Calu3 (cell line): ENCODE results near the gene ASMTL. TPM values are rescaled to one million over a fixed set of nuclear protein-coding genes. Genes with fewer than 3 reads are reported as not detected.

Experiments used
- BruUV-seq: library from RNA; stranded (reverse); fragments of 400-500 nt; replicated peaks from 2 replicates; lab custom pipeline; 2021; lab: Mats Ljungman, UMichigan
- CTCF ChIA-PET: fragments of 300-600 bp; sonication (Branson Sonifier 250); formaldehyde crosslinking; loops from one replicate; lab custom pipeline; 2022; ENCODE audit warnings: antibody characterized with exemption; lab: Charles Lee
- DNase-seq: peaks from one replicate; pipeline ENCODE4 v3.0.0; 2022
- H3K27ac Mint-ChIP-seq: one replicate; pipeline ENCODE4 v1.8.0; 2022; ENCODE audit warnings: mixed read lengths; ENCODE audit not compliant: unreplicated experiment
- H3K27me3 Mint-ChIP-seq: one replicate; pipeline ENCODE4 v1.8.0; 2022; ENCODE audit warnings: mixed read lengths; ENCODE audit not compliant: unreplicated experiment
- H3K36me3 Mint-ChIP-seq: one replicate; pipeline ENCODE4 v1.8.0; 2022; ENCODE audit warnings: mild to moderate bottlenecking, moderate library complexity, mixed read lengths; ENCODE audit not compliant: insufficient read depth, unreplicated experiment
- H3K4me1 Mint-ChIP-seq: one replicate; pipeline ENCODE4 v1.8.0; 2022; ENCODE audit warnings: mild to moderate bottlenecking, low read depth, mixed read lengths; ENCODE audit not compliant: unreplicated experiment
- H3K4me3 Mint-ChIP-seq: one replicate; pipeline ENCODE4 v1.8.0; 2022; ENCODE audit warnings: mild to moderate bottlenecking, low read depth, moderate library complexity, mixed read lengths; ENCODE audit not compliant: unreplicated experiment
- H3K9me3 Mint-ChIP-seq: one replicate; pipeline ENCODE4 v1.8.0; 2022; ENCODE audit warnings: low read depth, mixed read lengths; ENCODE audit not compliant: unreplicated experiment
- CTCF ChIP-seq: fragments of 200-600 bp; IDR thresholded peaks from one replicate; pipeline ENCODE4 v1.8.0; 2022; ENCODE audit warnings: antibody characterized with exemption; ENCODE audit not compliant: unreplicated experiment
- intact Hi-C: fragments of 100-400 bp; cut with micrococcal nuclease; formaldehyde crosslinking; loops from one replicate; pipeline ENCODE4 v1.10.0; 2022; ENCODE audit not compliant: unreplicated experiment
- total RNA-seq: library from RNA; stranded (reverse); gene quantifications from 2 replicates; pipeline ENCODE4 v1.2.3, GENCODE V29; 2022

ASMTL gene
- total RNA-seq, 1 experiment from 2014 or later = 14.4 TPM

GRCh38 chrX:1455948-1456280 is 3.2 kb upstream of the ASMTL start:
- H3K4me3 Mint-ChIP-seq = no peak overlapping the region
- no peak for TF ChIP-seq CTCF

GRCh38 chrX:1453951-1454785 is 1.5 kb upstream of the ASMTL start:
- H3K27me3 Mint-ChIP-seq = peaks cover 12% of the 10 kb centered on the region

More at GRCh38 chrX:1455948-1456280, 3.2 kb upstream of the ASMTL start:
- H3K27me3 Mint-ChIP-seq = peaks cover 12% of the 10 kb centered on the region
- no peak overlapping the region for H3K27ac Mint-ChIP-seq
- CTCF ChIA-PET = no interaction called here
- intact Hi-C loops = loop anchor here (10.0 kb wide), 1 partner anchor 1359 kb away; no protein-coding TSS in a partner anchor
- no TSS peak for BruUV-seq
- H3K36me3 Mint-ChIP-seq = peaks cover 27% of the 10 kb centered on the region
- no peaks in the 10 kb centered on the region for H3K4me1 Mint-ChIP-seq
- H3K9me3 Mint-ChIP-seq = no peaks in the 10 kb centered on the region
- DNase-seq = no peak

GRCh38 chrX:1453395-1453783 is 680 bp upstream of the ASMTL start:
- Mint-ChIP-seq H3K27me3 (peaks cover 12% of the 10 kb centered on the region), H3K4me1 (no peaks in the 10 kb centered on the region), H3K4me3 (peak overlapping the region; percentile 81), H3K36me3 (peaks cover 43% of the 10 kb centered on the region), H3K27ac (peak overlapping the region; percentile 28), H3K9me3 (peaks cover 7% of the 10 kb centered on the region)
- CTCF ChIA-PET = no interaction called here
- BruUV-seq = no TSS peak
- intact Hi-C loops = loop anchor here (5.0 to 10.0 kb wide), 2 partner anchors 129 to 1361 kb away; no protein-coding TSS in a partner anchor
- no peak for TF ChIP-seq CTCF
- no peak for DNase-seq

More at GRCh38 chrX:1453951-1454785, 1.5 kb upstream of the ASMTL start:
- DNase-seq = peak; percentile 86
- no TSS peak for BruUV-seq
- no peaks in the 10 kb centered on the region for H3K4me1 Mint-ChIP-seq
- H3K4me3 Mint-ChIP-seq = no peak overlapping the region
- peaks cover 37% of the 10 kb centered on the region for H3K36me3 Mint-ChIP-seq
- peaks cover 2% of the 10 kb centered on the region for H3K9me3 Mint-ChIP-seq
- intact Hi-C loops = loop anchor here (5.0 to 10.0 kb wide), 2 partner anchors 128 to 1361 kb away; no protein-coding TSS in a partner anchor
- CTCF ChIA-PET = no interaction called here
- peak; percentile 89 for TF ChIP-seq CTCF
- no peak overlapping the region for H3K27ac Mint-ChIP-seq

GRCh38 chrX:1451661-1452515 is 821 bp downstream of the ASMTL start:
- peaks cover 43% of the 10 kb centered on the region for H3K36me3 Mint-ChIP-seq
- no peak for TF ChIP-seq CTCF
- CTCF ChIA-PET = no interaction called here
- no peaks in the 10 kb centered on the region for H3K4me1 Mint-ChIP-seq
- DNase-seq = no peak
- peak overlapping the region; percentile 33 for H3K27ac Mint-ChIP-seq
- H3K9me3 Mint-ChIP-seq = peaks cover 7% of the 10 kb centered on the region
- H3K4me3 Mint-ChIP-seq = peak overlapping the region; percentile 81
- no TSS peak for BruUV-seq
- intact Hi-C loops = loop anchor here (5.0 to 10.0 kb wide), 2 partner anchors 130 to 1363 kb away; no protein-coding TSS in a partner anchor
- peaks cover 12% of the 10 kb centered on the region for H3K27me3 Mint-ChIP-seq
